GM18519 (cell line): ENCODE results near the gene CAMTA2.
"Not testable (repeated sequence)": the region's sequence is repeated elsewhere in the genome, so short reads cannot be mapped to it uniquely, and the experiment has no call there.

Experiments used
- ATAC-seq: cut with Tn5 transposase; IDR thresholded peaks from one replicate; pipeline ENCODE4 v1.9.1; 2021; ENCODE audit warnings: mild to moderate bottlenecking, moderate library complexity; ENCODE audit not compliant: unreplicated experiment, low FRiP score

CAMTA2 gene

DNA sequence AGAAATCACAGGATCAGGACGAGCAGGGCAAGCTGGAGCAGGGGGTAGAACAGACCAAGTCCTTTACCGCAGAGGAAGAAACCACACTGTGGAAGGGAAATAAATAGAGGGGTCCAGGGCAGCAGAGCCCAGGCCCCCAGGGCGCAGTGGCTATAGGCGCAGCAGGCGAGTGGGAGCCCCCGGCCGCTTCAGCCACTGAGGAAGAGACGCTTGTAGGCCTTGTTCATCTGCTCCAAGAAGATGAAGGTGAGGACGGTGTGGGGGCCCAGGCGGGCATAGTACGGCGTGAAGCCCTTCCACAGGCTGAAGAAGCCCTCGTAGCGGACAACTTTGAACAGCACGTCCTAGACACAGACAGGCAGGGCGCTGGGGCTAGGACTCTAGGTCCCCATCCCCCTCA, 49.9 kb downstream of the CAMTA2 start:
- no peak for ATAC-seq

GRCh38 chr17:4936436-4936835, 51.0 kb downstream of the CAMTA2 start:
- no peak for ATAC-seq

- ATAC-seq, result no peak
These were observed 51.8 kb downstream of the CAMTA2 start for GRCh38 chr17:4935650-4936049.

DNA sequence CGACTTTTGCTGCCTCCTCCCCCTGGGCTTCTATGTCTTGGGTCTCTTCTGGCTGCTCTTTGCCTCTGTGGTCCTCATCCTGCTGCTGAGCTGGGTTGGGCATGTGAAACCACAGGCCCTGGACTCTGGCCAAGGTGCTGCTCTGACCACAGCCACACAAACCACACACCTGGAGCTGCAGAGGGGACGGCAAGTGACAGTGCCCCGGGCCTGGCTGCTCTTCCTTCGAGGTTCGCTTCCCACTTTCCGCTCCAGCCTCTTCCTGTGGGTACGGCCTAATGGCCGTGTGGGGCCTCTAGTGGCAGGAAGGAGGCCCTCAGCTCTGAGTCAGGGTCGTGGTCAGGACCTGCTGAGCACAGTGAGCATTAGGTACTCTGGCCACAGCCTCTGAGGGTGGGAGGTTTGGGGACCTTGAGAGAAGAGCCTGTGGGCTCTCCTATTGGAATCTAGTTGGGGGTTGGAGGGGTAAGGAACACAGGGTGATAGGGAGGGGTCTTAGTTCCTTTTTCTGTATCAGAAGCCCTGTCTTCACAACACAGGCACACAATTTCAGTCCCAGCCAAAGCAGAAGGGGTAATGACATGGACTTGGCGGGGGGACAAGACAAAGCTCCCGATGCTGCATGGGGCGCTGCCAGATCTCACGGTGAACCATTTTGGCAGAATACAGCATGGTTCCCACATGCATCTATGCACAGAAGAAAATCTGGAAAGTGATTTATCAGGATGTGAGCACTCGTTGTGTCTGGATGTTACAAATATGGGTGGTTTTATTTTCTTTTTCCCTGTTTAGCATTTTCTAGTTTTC, 53.1 kb downstream of the CAMTA2 start:
- ATAC-seq, result no peak

- ATAC-seq, result no peak
These were observed 53.8 kb downstream of the CAMTA2 start for GRCh38 chr17:4933646-4934045.

- no peak for ATAC-seq
These were observed 54.7 kb downstream of the CAMTA2 start for GRCh38 chr17:4932756-4933155.

DNA sequence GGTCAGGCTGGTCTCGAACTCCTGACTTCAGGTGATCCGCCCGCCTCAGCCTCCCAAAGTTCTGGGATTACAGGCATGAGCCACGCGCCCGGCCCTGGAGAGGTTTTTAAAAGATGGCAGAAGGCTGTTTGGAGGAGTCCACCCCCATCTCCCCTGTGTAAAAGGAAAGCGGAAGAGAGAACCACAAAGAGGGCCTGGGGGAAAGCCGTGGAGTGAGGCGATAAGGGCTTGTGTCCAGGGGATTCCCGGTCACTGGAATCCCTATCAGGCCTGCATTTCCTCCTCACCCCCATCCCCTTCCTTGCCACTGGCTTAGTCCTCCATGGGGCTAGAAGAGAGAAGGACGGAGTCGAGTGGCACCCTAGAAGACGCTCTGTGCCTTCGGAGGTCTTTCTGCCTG, 55.5 kb downstream of the CAMTA2 start, which contains the start of gene GP1BA:
GP1BA (plus strand) TSS at position 315 of the 400 bp plus-strand sequence. CDS start 328 bp downstream, outside the sequence.
- no peak for ATAC-seq

DNA sequence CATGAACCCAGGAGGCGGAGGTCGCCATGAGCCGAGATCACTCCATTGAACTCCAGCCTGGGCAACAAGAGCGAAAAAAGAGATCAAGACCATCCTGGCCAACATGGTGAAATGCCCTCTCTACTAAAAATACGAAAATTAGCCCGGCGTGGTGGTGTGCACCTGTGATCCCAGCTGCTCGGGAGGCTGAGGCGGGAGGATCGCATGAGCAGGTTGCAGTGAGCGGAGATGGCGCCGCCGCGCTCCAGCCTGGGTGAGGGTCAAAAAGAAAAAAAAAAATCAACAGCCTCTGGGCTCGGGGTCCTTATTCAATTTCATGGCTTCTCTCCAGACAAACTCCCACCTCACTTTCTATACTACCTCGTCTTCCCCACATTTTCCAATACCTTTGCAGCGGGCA, 58.6 kb downstream of the CAMTA2 start:
- ATAC-seq, result no peak

DNA sequence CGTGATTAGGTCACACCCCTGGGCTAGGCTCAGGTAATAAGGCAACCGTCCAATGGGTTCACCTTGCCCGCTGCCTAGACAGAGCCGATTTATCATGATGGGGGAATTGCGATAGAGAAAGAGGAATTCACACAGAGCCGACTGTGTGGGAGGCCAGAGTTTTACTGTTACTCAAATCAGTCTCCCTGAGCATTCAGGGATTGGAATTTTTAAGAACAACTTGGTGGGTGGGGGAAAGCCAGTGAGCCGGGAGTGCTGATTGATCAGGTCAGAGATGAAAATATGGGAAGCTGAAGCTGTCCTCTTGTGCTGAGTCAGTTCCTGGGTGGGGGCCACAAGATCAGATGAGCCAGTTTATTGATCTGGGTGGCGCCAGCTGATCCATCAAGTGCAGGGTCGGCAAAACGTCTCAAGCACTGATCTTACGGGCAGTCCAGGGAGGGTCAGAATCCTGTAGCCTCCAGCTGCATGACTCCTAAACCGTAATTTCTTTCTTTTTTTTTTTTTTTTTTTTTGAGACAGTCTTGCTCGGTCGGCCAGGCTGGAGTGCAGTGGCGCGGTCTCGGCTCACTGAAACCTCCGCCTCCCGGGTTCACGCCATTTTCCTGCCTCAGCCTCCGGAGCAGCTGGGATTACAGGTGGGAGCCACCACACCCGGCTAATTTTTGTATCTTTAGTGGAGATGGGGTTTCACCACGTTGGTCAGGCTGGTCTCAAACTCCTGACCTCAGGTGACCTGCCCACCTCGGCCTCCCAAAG, 60.7 kb downstream of the CAMTA2 start:
- not testable (repeated sequence) for ATAC-seq

DNA sequence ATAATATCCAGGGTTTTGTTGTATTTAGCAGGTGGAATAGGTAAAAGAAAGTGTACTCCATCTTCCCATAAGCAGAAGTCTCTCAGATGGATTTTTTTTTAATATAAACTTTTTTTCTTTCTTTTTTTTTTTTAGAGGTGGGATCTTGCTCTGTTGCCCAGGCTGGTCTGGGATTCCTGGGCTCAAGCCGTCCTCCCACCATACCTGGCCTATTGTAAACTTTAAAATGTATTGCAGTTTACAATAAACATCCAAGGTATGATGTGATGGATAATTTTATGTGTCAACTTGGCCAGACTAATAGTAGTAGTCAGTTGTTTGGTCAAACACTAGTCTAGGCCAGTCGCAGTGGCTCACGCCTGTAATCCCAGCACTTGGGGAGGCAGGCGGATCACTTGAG, 66.2 kb downstream of the CAMTA2 start:
- ATAC-seq, result no peak

DNA sequence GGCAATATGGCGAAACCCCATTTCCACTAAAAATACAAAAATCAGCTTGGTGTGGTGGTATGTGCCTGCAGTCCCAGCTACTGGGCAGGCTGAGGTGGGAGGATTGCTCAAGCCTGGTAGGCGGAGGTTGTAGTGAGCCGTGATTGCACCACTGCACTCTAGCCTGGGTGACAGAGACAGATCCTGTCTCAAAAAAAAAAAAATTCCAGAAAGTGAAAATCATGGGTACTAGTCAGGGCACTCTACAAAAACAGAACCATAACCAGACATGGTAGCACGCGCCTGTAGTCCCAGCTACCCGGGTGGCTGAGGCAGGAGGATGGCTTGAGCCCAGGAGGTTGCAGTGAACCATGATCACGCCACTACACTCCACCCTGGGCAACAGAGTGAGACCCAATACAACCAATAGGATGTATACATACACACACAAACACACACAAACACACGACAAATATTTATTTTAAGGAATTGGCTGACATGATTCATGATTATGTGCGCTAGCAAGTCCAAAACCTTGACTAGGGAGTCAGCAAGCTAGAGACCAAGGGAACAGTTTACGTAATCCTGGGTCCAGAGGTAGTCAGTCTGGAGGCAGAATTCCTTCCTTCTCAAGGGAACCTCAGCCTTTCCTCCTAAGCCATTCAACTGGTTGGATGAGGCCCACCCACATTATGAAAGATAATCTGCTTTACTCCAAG, 67.0 kb downstream of the CAMTA2 start:
- no peak for ATAC-seq

- no peak for ATAC-seq
These were observed 67.9 kb downstream of the CAMTA2 start for GRCh38 chr17:4919511-4920047.
